Kidney (tissue), 14 donors: ENCODE results near the gene FZD10. TPM values are rescaled to one million over a fixed set of nuclear protein-coding genes. Genes with fewer than 3 reads are reported as not detected.
A peak's percentile ranks its signal among the peaks of the same experiment; 100 is the strongest.

ENCODE experiments used
- DNase-seq, 5 donors: peaks; one replicate each; pipeline ENCODE4 v3.0.0-alpha.2; 2013 to 2020
- FAIRE-seq: peaks from 2 replicates; lab custom pipeline; 2012; peaks lifted over from hg19 to GRCh38; lab: Jason Lieb, UNC
- H3K27ac ChIP-seq, 2 donors: one replicate each; pipeline ENCODE4 v1.7.0; 2013; ENCODE audit warnings: low read depth in 2 of 2, low read length in 2 of 2, inconsistent platforms in 1 of 2
- H3K27me3 ChIP-seq: one replicate; pipeline ENCODE4 v1.7.1; 2013; ENCODE audit warnings: low read length, inconsistent platforms; ENCODE audit not compliant: control insufficient read depth, insufficient read depth
- H3K36me3 ChIP-seq, 3 donors: one replicate each; pipeline versions ENCODE4 v1.7.0 to v1.7.1; 2013; ENCODE audit warnings: low read length in 3 of 3, control low read depth in 1 of 3, inconsistent platforms in 1 of 3; ENCODE audit not compliant: insufficient read depth in 3 of 3, control insufficient read depth in 2 of 3
- H3K4me1 ChIP-seq, 3 donors: one replicate each; pipeline versions ENCODE4 v1.7.0 to v1.7.1; 2013; ENCODE audit warnings: low read length in 3 of 3, inconsistent platforms in 1 of 3, low read depth in 1 of 3; ENCODE audit not compliant: control insufficient read depth in 2 of 3, insufficient read depth in 2 of 3
- H3K4me3 ChIP-seq, 3 donors: one replicate each; pipeline versions ENCODE4 v1.7.0 to v1.8.1; 2013; ENCODE audit warnings: low read length in 3 of 3, control low read depth in 1 of 3, inconsistent platforms in 1 of 3
- H3K9ac ChIP-seq, 3 donors: one replicate each; pipeline versions ENCODE4 v1.7.0 to v1.7.1; 2013; ENCODE audit warnings: low read length in 3 of 3, control low read depth in 1 of 3, inconsistent platforms in 1 of 3
- H3K9me3 ChIP-seq, 3 donors: one replicate each; pipeline versions ENCODE4 v1.7.0 to v1.7.1; 2013; ENCODE audit warnings: low read length in 3 of 3, control low read depth in 1 of 3, inconsistent platforms in 1 of 3; ENCODE audit not compliant: control insufficient read depth in 2 of 3, insufficient read depth in 1 of 3
- CTCF ChIP-seq: IDR thresholded peaks from 3 replicates; pipeline ENCODE4 v1.5.1; 2012; ENCODE audit warnings: mild to moderate bottlenecking, moderate library complexity, borderline replicate concordance; ENCODE audit not compliant: insufficient read depth; ENCODE audit errors: extremely low read depth
- intact Hi-C: fragments of 100-400 bp; cut with DNase I; formaldehyde crosslinking; loops from one replicate; pipeline ENCODE4 v1.11.1; 2022
- polyA plus RNA-seq: library from polyadenylated mRNA; stranded (reverse); fragments of 350-450 nt; fragmentation: Illumina TruSeq; extraction: RNeasy Lipid Tissue Mini Kit (QIAGEN cat#74804); gene quantifications from one replicate; pipeline ENCODE4 v1.2.3, GENCODE V29; 2014; ENCODE audit warnings: low read depth, low replicate concordance; ENCODE audit not compliant: insufficient read depth
- total RNA-seq: library from RNA; stranded (reverse); fragmentation: NEBNext Ultra II Directional; extraction: Animal tissue kit (Norgen Biotek cat#: 25700); gene quantifications from one replicate; pipeline ENCODE4 v1.2.1, GENCODE V29; 2021
- donor health status: control.
- donor health status: control.
- donor health status: control.
- donor health status: control.
- donor health status: control.
- donor health status: DM: yes; HTN: yes; CAD: no.
- donor health status: Normal renal cell carcinoma (clear cell type).

FZD10 gene
- total and polyA plus RNA-seq, 2 donors from 2014 or later, result 0.11 to 0.57 TPM

DNA sequence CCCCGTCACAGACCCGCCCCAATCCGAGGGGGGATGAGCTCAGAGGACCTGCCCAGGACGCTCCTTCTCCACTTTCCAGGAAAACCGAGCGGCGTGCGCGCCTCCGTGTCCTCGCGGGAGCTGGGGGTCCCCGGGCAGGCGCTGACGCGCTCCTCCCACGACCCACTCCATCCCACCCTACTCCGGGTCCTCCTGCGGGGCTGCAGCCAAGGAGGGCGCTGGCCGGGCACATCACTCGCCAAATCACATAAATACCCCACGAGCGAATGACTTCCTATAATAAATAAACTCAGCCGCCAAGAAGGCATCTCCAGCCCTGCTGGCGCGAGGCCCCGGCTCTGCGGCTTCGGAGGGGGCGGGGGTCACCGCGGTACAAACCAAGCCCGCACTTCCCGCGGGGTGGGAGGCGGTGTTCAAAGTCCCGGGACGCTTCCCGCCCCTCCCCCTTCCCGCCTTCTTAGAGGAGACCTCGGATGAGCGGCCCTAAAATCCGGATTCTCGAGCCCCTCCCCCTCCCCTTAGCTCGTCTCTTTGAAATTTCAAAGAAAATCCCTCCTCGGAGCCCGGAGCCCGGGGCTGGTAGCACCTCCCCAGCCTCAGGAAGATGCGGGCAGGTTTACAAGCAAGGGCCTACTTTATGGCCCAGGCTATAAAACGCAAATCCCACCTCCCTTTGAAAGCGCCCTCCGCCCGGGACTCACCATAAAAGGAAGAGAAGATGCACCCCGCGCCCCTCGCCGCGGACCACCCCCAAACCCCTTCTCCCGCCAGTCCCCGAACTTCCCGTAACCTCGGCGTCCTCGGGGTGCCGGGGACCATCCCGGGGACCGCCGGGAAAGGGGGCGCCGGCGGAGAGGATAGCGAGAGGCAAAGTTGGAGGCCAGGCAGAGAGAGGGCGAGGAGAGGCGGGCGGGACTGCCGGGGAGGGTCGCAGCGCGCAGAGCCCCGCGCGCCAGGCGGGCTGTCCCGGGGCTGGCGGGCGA lies 712 bp upstream of the FZD10 start:
- Histone ChIP-seq H3K9ac (no peak overlapping the region), H3K9me3 (no peaks in the 10 kb centered on the region), H3K27ac (no peak overlapping the region), H3K27me3 (peaks cover 7% of the 10 kb centered on the region), H3K36me3 (no peaks in the 10 kb centered on the region), H3K4me3 (peak overlapping the region in 2 of 3 donors; percentile 11 to 39), H3K4me1 (peaks cover 0 to 7% (median 0%) of the 10 kb centered on the region in 3 donors)
- no peak for TF ChIP-seq CTCF
- intact Hi-C loops, result no loop called here
- DNase-seq (peak; percentile 69 to 90 (median 86)), FAIRE-seq (no peak)

DNA sequence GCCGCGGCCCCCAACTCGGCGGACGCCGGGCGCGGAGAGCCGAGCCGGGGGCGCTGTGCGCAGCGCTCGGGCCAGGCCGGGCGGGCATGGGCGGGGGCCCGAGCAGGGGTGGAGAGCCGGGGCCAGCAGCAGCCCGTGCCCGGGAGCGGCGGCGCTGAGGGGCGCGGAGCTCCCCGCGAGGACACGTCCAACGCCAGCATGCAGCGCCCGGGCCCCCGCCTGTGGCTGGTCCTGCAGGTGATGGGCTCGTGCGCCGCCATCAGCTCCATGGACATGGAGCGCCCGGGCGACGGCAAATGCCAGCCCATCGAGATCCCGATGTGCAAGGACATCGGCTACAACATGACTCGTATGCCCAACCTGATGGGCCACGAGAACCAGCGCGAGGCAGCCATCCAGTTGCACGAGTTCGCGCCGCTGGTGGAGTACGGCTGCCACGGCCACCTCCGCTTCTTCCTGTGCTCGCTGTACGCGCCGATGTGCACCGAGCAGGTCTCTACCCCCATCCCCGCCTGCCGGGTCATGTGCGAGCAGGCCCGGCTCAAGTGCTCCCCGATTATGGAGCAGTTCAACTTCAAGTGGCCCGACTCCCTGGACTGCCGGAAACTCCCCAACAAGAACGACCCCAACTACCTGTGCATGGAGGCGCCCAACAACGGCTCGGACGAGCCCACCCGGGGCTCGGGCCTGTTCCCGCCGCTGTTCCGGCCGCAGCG lies 639 bp downstream of the FZD10 start:
- Histone ChIP-seq H3K27me3 (peaks cover 7% of the 10 kb centered on the region), H3K36me3 (no peaks in the 10 kb centered on the region), H3K4me3 (no peak overlapping the region), H3K4me1 (peaks cover 0 to 7% (median 0%) of the 10 kb centered on the region in 3 donors), H3K27ac (no peak overlapping the region), H3K9me3 (no peaks in the 10 kb centered on the region), H3K9ac (no peak overlapping the region)
- DNase-seq, result peak in 3 of 5 donors; percentile 35 to 68 (median 61)
- no peak for TF ChIP-seq CTCF
- intact Hi-C loops, result no loop called here
- no peak for FAIRE-seq

- no peak overlapping the region for H3K27ac ChIP-seq
- H3K4me1 ChIP-seq, result peaks cover 0 to 7% (median 0%) of the 10 kb centered on the region in 3 donors
- intact Hi-C loops, result no loop called here
- H3K27me3 ChIP-seq, result peaks cover 7% of the 10 kb centered on the region
- peak in 3 of 5 donors; percentile 26 to 66 (median 60) for DNase-seq
- H3K9ac ChIP-seq, result no peak overlapping the region
- no peaks in the 10 kb centered on the region for H3K9me3 ChIP-seq
- no peak for TF ChIP-seq CTCF
- no peaks in the 10 kb centered on the region for H3K36me3 ChIP-seq
- FAIRE-seq, result no peak
- H3K4me3 ChIP-seq, result no peak overlapping the region
Measured at GRCh38 chr12:130163461-130164215, 1.4 kb downstream of the FZD10 start.
